Stimulated activated CD8-positive, alpha-beta memory T cell treated with anti-CD3 and anti-CD28 coated beads, Interleukin-7, amount 100 ng/mL, for 24 hours (primary cell): Measurements from ENCODE around the gene DNAJA3.

Experiments
- DNase-seq: peaks from one replicate; pipeline ENCODE4 v3.0.0-alpha.2; 2020; ENCODE audit warnings: low read depth

The DNAJA3 gene

GRCh38 chr16:4425378-4426020 is at the start of gene DNAJA3:
Gene DNAJA3 (plus strand): TSS chr16:4425868. CDS start chr16:4425882, 14 bp downstream.
- peak; percentile 83 for DNase-seq

GRCh38 chr16:4376126-4376892 is 49.4 kb upstream of the DNAJA3 start:
- DNase-seq, result no peak

- no peak for DNase-seq
These were observed 48.6 kb upstream of the DNAJA3 start for GRCh38 chr16:4376893-4377572.

- no peak for DNase-seq
These were observed 48.0 kb upstream of the DNAJA3 start for GRCh38 chr16:4377573-4378154.

- no peak for DNase-seq
These were observed 47.5 kb upstream of the DNAJA3 start for GRCh38 chr16:4378161-4378666.

GRCh38 chr16:4378999-4379690 is 46.5 kb upstream of the DNAJA3 start:
- no peak for DNase-seq

GRCh38 chr16:4380119-4381063 is 45.3 kb upstream of the DNAJA3 start:
- no peak for DNase-seq

- DNase-seq, result no peak
These were observed 44.4 kb upstream of the DNAJA3 start for GRCh38 chr16:4381072-4381934.

- DNase-seq, result no peak
These were observed 43.5 kb upstream of the DNAJA3 start for GRCh38 chr16:4381935-4382794.

GRCh38 chr16:4382795-4383357 is 42.8 kb upstream of the DNAJA3 start:
- DNase-seq, result no peak

- DNase-seq, result no peak
These were observed 41.9 kb upstream of the DNAJA3 start for GRCh38 chr16:4383591-4384444.

- no peak for DNase-seq
These were observed 41.1 kb upstream of the DNAJA3 start for GRCh38 chr16:4384509-4384942.

GRCh38 chr16:4385066-4385788 is 40.4 kb upstream of the DNAJA3 start:
- no peak for DNase-seq

- no peak for DNase-seq
These were observed 39.7 kb upstream of the DNAJA3 start for GRCh38 chr16:4385789-4386450.

- no peak for DNase-seq
These were observed 39.2 kb upstream of the DNAJA3 start for GRCh38 chr16:4386451-4386805.

GRCh38 chr16:4386951-4387565 is 38.6 kb upstream of the DNAJA3 start:
- DNase-seq, result no peak
